Glutamatergic neuron (in vitro differentiated cells): Measurements from ENCODE around the gene ZDHHC3. TPM values are rescaled to one million over a fixed set of nuclear protein-coding genes. Genes with fewer than 3 reads are reported as not detected.

ENCODE experiments used
- DNase-seq: peaks from one replicate; pipeline ENCODE4 v3.0.0; 2022
- H3K27ac Mint-ChIP-seq: one replicate; pipeline ENCODE4 v1.8.0; 2020; ENCODE audit warnings: mild to moderate bottlenecking, mixed read lengths, inconsistent platforms; ENCODE audit not compliant: unreplicated experiment
- H3K27me3 Mint-ChIP-seq: one replicate; pipeline ENCODE4 v1.8.0; 2020; ENCODE audit warnings: mild to moderate bottlenecking, moderate library complexity, mixed read lengths, inconsistent platforms; ENCODE audit not compliant: unreplicated experiment
- H3K36me3 Mint-ChIP-seq: one replicate; pipeline ENCODE4 v1.8.0; 2020; ENCODE audit warnings: mild to moderate bottlenecking, mixed read lengths, inconsistent platforms; ENCODE audit not compliant: unreplicated experiment
- H3K4me1 Mint-ChIP-seq: one replicate; pipeline ENCODE4 v1.8.0; 2020; ENCODE audit warnings: mild to moderate bottlenecking, low read depth, mixed read lengths, inconsistent platforms; ENCODE audit not compliant: unreplicated experiment
- H3K4me3 Mint-ChIP-seq: one replicate; pipeline ENCODE4 v1.8.0; 2020; ENCODE audit warnings: mild to moderate bottlenecking, mixed read lengths, inconsistent platforms; ENCODE audit not compliant: unreplicated experiment
- H3K9me3 Mint-ChIP-seq: one replicate; pipeline ENCODE4 v1.8.0; 2020; ENCODE audit warnings: mild to moderate bottlenecking, moderate library complexity, mixed read lengths, inconsistent platforms; ENCODE audit not compliant: unreplicated experiment
- CTCF ChIP-seq: fragments of 200-600 bp; sonication (generic); IDR thresholded peaks from one replicate; pipeline ENCODE4 v1.5.0; 2021; ENCODE audit not compliant: partially characterized antibody, unreplicated experiment
- total RNA-seq: library from RNA; stranded (reverse); fragmentation: NEBNext Ultra II Directional; extraction: Animal tissue kit (Norgen Biotek cat#: 25700); gene quantifications from one replicate; pipeline ENCODE4 v1.2.1, GENCODE V29; 2021; ENCODE audit not compliant: unreplicated experiment

The ZDHHC3 gene
- total RNA-seq, 1 donor from 2014 or later, result 52.4 TPM

- Mint-ChIP-seq H3K9me3 (peaks cover 2% of the 10 kb centered on the region), H3K4me3 (no peak overlapping the region), H3K36me3 (no peaks in the 10 kb centered on the region), H3K27ac (no peak overlapping the region), H3K4me1 (peaks cover 1% of the 10 kb centered on the region), H3K27me3 (peaks cover 2% of the 10 kb centered on the region)
- no peak for TF ChIP-seq CTCF
- no peak for DNase-seq
These were observed 65.3 kb downstream of the ZDHHC3 start for GRCh38 chr3:44910693-44911092.

- Mint-ChIP-seq H3K27ac (no peak overlapping the region), H3K36me3 (no peaks in the 10 kb centered on the region), H3K27me3 (no peaks in the 10 kb centered on the region), H3K4me3 (no peak overlapping the region), H3K9me3 (peaks cover 2% of the 10 kb centered on the region), H3K4me1 (peaks cover 1% of the 10 kb centered on the region)
- no peak for DNase-seq
- TF ChIP-seq CTCF, result no peak
These were observed 66.9 kb downstream of the ZDHHC3 start for GRCh38 chr3:44909063-44909462.

GRCh38 chr3:44907612-44908011 is 68.4 kb downstream of the ZDHHC3 start:
- H3K9me3 Mint-ChIP-seq, result peaks cover 2% of the 10 kb centered on the region
- H3K36me3 Mint-ChIP-seq, result no peaks in the 10 kb centered on the region
- H3K27ac Mint-ChIP-seq, result no peak overlapping the region
- no peak overlapping the region for H3K4me3 Mint-ChIP-seq
- TF ChIP-seq CTCF, result no peak
- no peaks in the 10 kb centered on the region for H3K27me3 Mint-ChIP-seq
- no peak for DNase-seq
- H3K4me1 Mint-ChIP-seq, result no peaks in the 10 kb centered on the region

- Mint-ChIP-seq H3K27ac (no peak overlapping the region), H3K4me3 (no peak overlapping the region), H3K9me3 (peaks cover 2% of the 10 kb centered on the region), H3K4me1 (no peaks in the 10 kb centered on the region), H3K36me3 (no peaks in the 10 kb centered on the region), H3K27me3 (no peaks in the 10 kb centered on the region)
- no peak for TF ChIP-seq CTCF
- DNase-seq, result no peak
These were observed 69.0 kb downstream of the ZDHHC3 start for GRCh38 chr3:44906997-44907396.

GRCh38 chr3:44905446-44906157 is 70.4 kb downstream of the ZDHHC3 start:
- no peak for DNase-seq
- H3K9me3 Mint-ChIP-seq, result peaks cover 2% of the 10 kb centered on the region
- no peaks in the 10 kb centered on the region for H3K27me3 Mint-ChIP-seq
- no peak for TF ChIP-seq CTCF
- no peak overlapping the region for H3K27ac Mint-ChIP-seq
- H3K4me3 Mint-ChIP-seq, result no peak overlapping the region
- no peaks in the 10 kb centered on the region for H3K4me1 Mint-ChIP-seq
- no peaks in the 10 kb centered on the region for H3K36me3 Mint-ChIP-seq
